Measurements from ENCODE around the gene MAGEC3.

DNA sequence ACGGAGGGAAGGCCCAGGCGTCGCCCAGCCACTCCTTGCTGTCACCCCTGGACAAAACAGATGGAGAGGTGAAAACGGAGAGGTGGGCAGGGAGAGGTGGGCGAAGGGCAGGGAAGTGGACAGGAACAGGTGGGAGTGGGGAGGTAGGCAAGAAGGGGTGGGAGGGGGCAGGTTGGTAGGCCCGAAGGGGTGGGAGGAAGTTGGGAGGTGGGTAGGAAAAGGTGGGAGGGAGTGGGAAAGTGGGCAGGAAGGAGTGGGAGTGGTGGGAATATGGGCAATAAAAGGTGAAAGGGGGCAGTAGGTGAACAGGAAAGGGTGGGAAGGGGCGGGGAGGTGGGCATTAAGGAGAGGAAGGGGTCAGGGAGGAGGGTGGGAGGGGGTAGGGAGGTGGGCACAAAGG lies 56.6 kb downstream of the MAGEC3 start:
- no peak for TF ChIP-seq CTCF (conservative IDR thresholded peaks at IDR 0.05; ENCODE audit: low read depth, low read length)
- TF ChIP-seq EZH2 (IDR thresholded peaks at IDR 0.05; ENCODE audit: borderline replicate concordance, low read depth, low read length, poor library complexity, severe bottlenecking), result no peak

Data from A673 (cell line).